WERI-Rb-1 (cell line): ENCODE measurements around the gene TXK.

Experiments
- DNase-seq: peaks from one replicate; pipeline ENCODE4 v3.0.0-alpha.2; 2020
- H3K27ac ChIP-seq: fragments of 250-450 bp; sonication (Bioruptor Pico); 2 replicates; pipeline ENCODE4 v1.5.1; 2020; ENCODE audit warnings: mild to moderate bottlenecking, moderate library complexity
- H3K27me3 ChIP-seq: fragments of 250-450 bp; sonication (Bioruptor Pico); 2 replicates; pipeline ENCODE4 v1.5.1; 2021; ENCODE audit warnings: mild to moderate bottlenecking, low read depth, moderate library complexity; ENCODE audit not compliant: insufficient read depth, severe bottlenecking
- H3K36me3 ChIP-seq: fragments of 250-450 bp; sonication (Bioruptor Pico); 2 replicates; pipeline ENCODE4 v1.5.1; 2020; ENCODE audit warnings: mild to moderate bottlenecking, moderate library complexity
- H3K4me3 ChIP-seq: 2 replicates; pipeline ENCODE4 v1.5.1; 2011; ENCODE audit warnings: low read depth, mild to moderate bottlenecking, control low read depth, low read length
- H3K9me3 ChIP-seq: fragments of 250-450 bp; sonication (Bioruptor Pico); 2 replicates; pipeline ENCODE4 v1.5.1; 2021; ENCODE audit warnings: mild to moderate bottlenecking, moderate library complexity; ENCODE audit not compliant: severe bottlenecking
- CTCF ChIP-seq: IDR thresholded peaks from 2 replicates; pipeline ENCODE4 v1.5.1; 2011; ENCODE audit warnings: low read depth, mild to moderate bottlenecking, control low read depth, inconsistent platforms, low read length

TXK gene

GRCh38 chr4:48120132-48120531 is 13.9 kb downstream of the TXK start:
- H3K4me3 ChIP-seq = no peak overlapping the region
- DNase-seq = no peak
- H3K27ac ChIP-seq = no peak overlapping the region
- H3K36me3 ChIP-seq = no peaks in the 10 kb centered on the region
- no peak for TF ChIP-seq CTCF
- no peaks in the 10 kb centered on the region for H3K27me3 ChIP-seq
- no peaks in the 10 kb centered on the region for H3K9me3 ChIP-seq

GRCh38 chr4:48119646-48120045 is 14.4 kb downstream of the TXK start:
- Histone ChIP-seq H3K27ac (no peak overlapping the region), H3K27me3 (no peaks in the 10 kb centered on the region), H3K9me3 (no peaks in the 10 kb centered on the region), H3K36me3 (no peaks in the 10 kb centered on the region), H3K4me3 (no peak overlapping the region)
- no peak for DNase-seq
- TF ChIP-seq CTCF = no peak

GRCh38 chr4:48118081-48118480 is 16.0 kb downstream of the TXK start:
- DNase-seq = no peak
- Histone ChIP-seq H3K4me3 (no peak overlapping the region), H3K36me3 (no peaks in the 10 kb centered on the region), H3K27ac (no peak overlapping the region), H3K9me3 (no peaks in the 10 kb centered on the region), H3K27me3 (no peaks in the 10 kb centered on the region)
- TF ChIP-seq CTCF = no peak

- no peaks in the 10 kb centered on the region for H3K36me3 ChIP-seq
- H3K27me3 ChIP-seq = no peaks in the 10 kb centered on the region
- no peak for TF ChIP-seq CTCF
- H3K9me3 ChIP-seq = no peaks in the 10 kb centered on the region
- DNase-seq = no peak
- no peak overlapping the region for H3K4me3 ChIP-seq
- H3K27ac ChIP-seq = no peak overlapping the region
Observed at GRCh38 chr4:48116582-48116981, 17.5 kb downstream of the TXK start.

- TF ChIP-seq CTCF = no peak
- DNase-seq = no peak
- H3K4me3 ChIP-seq = no peak overlapping the region
- no peaks in the 10 kb centered on the region for H3K36me3 ChIP-seq
- H3K9me3 ChIP-seq = no peaks in the 10 kb centered on the region
- no peaks in the 10 kb centered on the region for H3K27me3 ChIP-seq
- H3K27ac ChIP-seq = no peak overlapping the region
Observed at GRCh38 chr4:48114412-48114811, 19.6 kb downstream of the TXK start.

- TF ChIP-seq CTCF = no peak
- no peak for DNase-seq
- no peaks in the 10 kb centered on the region for H3K27me3 ChIP-seq
- no peak overlapping the region for H3K27ac ChIP-seq
- H3K9me3 ChIP-seq = no peaks in the 10 kb centered on the region
- H3K4me3 ChIP-seq = no peak overlapping the region
- no peaks in the 10 kb centered on the region for H3K36me3 ChIP-seq
Observed at GRCh38 chr4:48112017-48112667, 21.9 kb downstream of the TXK start.
